SK-N-SH (cell line): ENCODE results near the gene COPZ1. TPM values are rescaled to one million over a fixed set of nuclear protein-coding genes. Genes with fewer than 3 reads are reported as not detected.
A peak's percentile ranks its signal among the peaks of the same experiment; 100 is the strongest.

Source experiments
- CTCF ChIA-PET: fragments of 300-600, 350-600 bp; formaldehyde crosslinking; extraction: SDS; loops from one replicate; lab custom pipeline; 2021; lab: Yijun Ruan, JAX
- POLR2A ChIA-PET: fragments of 350-600 bp; sonication (Branson Sonifier 250); formaldehyde crosslinking; extraction: SDS; loops from one replicate; lab custom pipeline; 2020; ENCODE audit warnings: antibody characterized with exemption, inconsistent platforms; lab: Yijun Ruan, JAX
- DNase-seq: peaks from one replicate; pipeline ENCODE4 v3.0.0; 2012
- H2AFZ ChIP-seq: fragments of 200-600 bp; sonication (generic); 2 replicates; pipeline ENCODE4 v1.8.1; 2016; ENCODE audit warnings: antibody characterized with exemption, mild to moderate bottlenecking, low read depth
- H3F3A ChIP-seq: fragments of 200-600 bp; sonication (generic); replicated peaks from 2 replicates; pipeline ENCODE3; 2016; ENCODE audit warnings: antibody characterized with exemption, mild to moderate bottlenecking; ENCODE audit not compliant: insufficient read depth
- H3K27ac ChIP-seq, 2 experiments: fragments of 200-500 bp in 1 of 2; fragments of 200-600 bp in 1 of 2; sonication (Bioruptor generic) in 1 of 2; sonication (generic), shearing (Covaris generic) in 1 of 2; 2 replicates each; pipeline versions ENCODE4 v1.5.1 to v1.6.1; 2014 to 2016; ENCODE audit warnings: low read depth in 2 of 2, inconsistent platforms in 1 of 2, low read length in 1 of 2, mild to moderate bottlenecking in 1 of 2, mixed read lengths in 1 of 2
- H3K27me3 ChIP-seq: fragments of 200-600 bp; sonication (generic), shearing (Covaris generic); 2 replicates; pipeline ENCODE4 v1.6.1; 2016; ENCODE audit warnings: mixed run types; ENCODE audit not compliant: insufficient read depth
- H3K36me3 ChIP-seq, 2 experiments: fragments of 200-500 bp in 1 of 2; fragments of 200-600 bp in 1 of 2; sonication (Bioruptor generic) in 1 of 2; sonication (generic) in 1 of 2; replicated peaks in 1 of 2; 2 replicates each; pipeline versions ENCODE3 to v1.5.1; 2014 to 2016; ENCODE audit warnings: low read length in 1 of 2, mild to moderate bottlenecking in 1 of 2; ENCODE audit not compliant: insufficient read depth in 2 of 2, control insufficient read depth in 1 of 2
- H3K4me1 ChIP-seq, 2 experiments: fragments of 200-500 bp in 1 of 2; fragments of 200-600 bp in 1 of 2; sonication (Bioruptor generic) in 1 of 2; sonication (generic), shearing (Covaris generic) in 1 of 2; 2 replicates each; pipeline versions ENCODE4 v1.5.1 to v1.6.1; 2014 to 2016; ENCODE audit warnings: low read depth in 1 of 2, low read length in 1 of 2, mixed run types in 1 of 2; ENCODE audit not compliant: insufficient read depth in 2 of 2, control insufficient read depth in 1 of 2
- H3K4me2 ChIP-seq: fragments of 200-600 bp; sonication (generic), shearing (Covaris generic); 2 replicates; pipeline ENCODE4 v1.6.1; 2017; ENCODE audit warnings: mixed run types
- H3K4me3 ChIP-seq, 2 experiments: fragments of 200-500 bp in 1 of 2; fragments of 200-600 bp in 1 of 2; sonication (Bioruptor generic) in 1 of 2; sonication (generic), shearing (Covaris generic) in 1 of 2; 2 replicates each; pipeline versions ENCODE4 v1.5.1 to v1.8.1; 2014 to 2016; ENCODE audit warnings: low read depth in 2 of 2, inconsistent platforms in 1 of 2, low read length in 1 of 2, mild to moderate bottlenecking in 1 of 2, mixed read lengths in 1 of 2, moderate library complexity in 1 of 2
- H3K79me2 ChIP-seq: fragments of 200-600 bp; sonication (generic); 2 replicates; pipeline ENCODE4 v1.8.1; 2017; ENCODE audit warnings: mild to moderate bottlenecking; ENCODE audit not compliant: insufficient read depth
- H3K9ac ChIP-seq: fragments of 200-600 bp; sonication (generic); 2 replicates; pipeline ENCODE4 v1.6.1; 2017; ENCODE audit warnings: mixed run types
- H3K9me2 ChIP-seq: fragments of 200-600 bp; sonication (generic); 2 replicates; pipeline ENCODE4 v1.6.1; 2017; ENCODE audit warnings: mixed run types
- H3K9me3 ChIP-seq: fragments of 200-600 bp; sonication (generic); 2 replicates; pipeline ENCODE4 v1.6.1; 2017; ENCODE audit warnings: mixed run types, mild to moderate bottlenecking, moderate library complexity
- H4K20me1 ChIP-seq: fragments of 200-600 bp; sonication (generic); 2 replicates; pipeline ENCODE4 v1.6.1; 2017; ENCODE audit warnings: mild to moderate bottlenecking, mixed run types; ENCODE audit not compliant: insufficient read depth
- CTCF ChIP-seq: fragments of 200-600 bp; sonication (generic); IDR thresholded peaks from 2 replicates; pipeline ENCODE4 v1.6.1; 2017; ENCODE audit warnings: antibody characterized with exemption, mild to moderate bottlenecking, moderate library complexity
- ELF1 ChIP-seq: IDR thresholded peaks from 2 replicates; pipeline ENCODE4 v1.4.0; 2012
- EP300 ChIP-seq, 2 experiments: IDR thresholded peaks; 2 replicates each; pipeline versions ENCODE4 v1.4.0 to v1.6.1; 2012; ENCODE audit warnings: borderline replicate concordance in 1 of 2, low read depth in 1 of 2, low read length in 1 of 2
- EZH2phosphoT487 ChIP-seq: fragments of 200-600 bp; sonication (generic); IDR thresholded peaks from 2 replicates; pipeline ENCODE4 v1.6.1; 2017; ENCODE audit warnings: low read depth, mixed run types, mild to moderate bottlenecking, antibody characterized with exemption, moderate library complexity, borderline replicate concordance
- FOXJ3 ChIP-seq: sonication (generic); formaldehyde crosslinking; IDR thresholded peaks from 2 replicates; pipeline ENCODE4 v1.5.1; 2020; ENCODE audit warnings: mild to moderate bottlenecking, missing genetic modification reagents
- FOXM1 ChIP-seq: IDR thresholded peaks from 2 replicates; pipeline ENCODE4 v1.4.0; 2012; ENCODE audit warnings: low read depth, mild to moderate bottlenecking
- GABPA ChIP-seq: IDR thresholded peaks from 2 replicates; pipeline ENCODE4 v1.4.0; 2012; ENCODE audit warnings: low read depth, mild to moderate bottlenecking
- GATA2 ChIP-seq: sonication (generic); formaldehyde crosslinking; IDR thresholded peaks from 2 replicates; pipeline ENCODE4 v1.5.0; 2020; ENCODE audit warnings: mild to moderate bottlenecking, missing genetic modification reagents
- IRF3 ChIP-seq: fragments of 150-350 bp; IDR thresholded peaks from 2 replicates; pipeline ENCODE4 v1.6.1; 2016; ENCODE audit warnings: mild to moderate bottlenecking, low read depth, low read length
- JUND ChIP-seq: IDR thresholded peaks from 2 replicates; pipeline ENCODE4 v1.4.0; 2012
- MAX ChIP-seq: IDR thresholded peaks from 2 replicates; pipeline ENCODE4 v1.4.0; 2012; ENCODE audit warnings: low read depth
- MEF2A ChIP-seq: IDR thresholded peaks from 2 replicates; pipeline ENCODE4 v1.4.0; 2012; ENCODE audit warnings: low read depth, borderline replicate concordance
- MXI1 ChIP-seq: IDR thresholded peaks from 2 replicates; pipeline ENCODE4 v1.6.1; 2012; ENCODE audit warnings: mild to moderate bottlenecking, low read depth, low read length, improper control_type of control experiment
- RAD21 ChIP-seq: IDR thresholded peaks from 2 replicates; pipeline ENCODE4 v1.6.1; 2012; ENCODE audit warnings: mild to moderate bottlenecking, low read length
- RFX5 ChIP-seq: IDR thresholded peaks from 2 replicates; pipeline ENCODE4 v1.6.1; 2012; ENCODE audit warnings: mild to moderate bottlenecking, improper control_type of control experiment, low read length
- SIN3A ChIP-seq: IDR thresholded peaks from 2 replicates; pipeline ENCODE4 v1.6.1; 2012; ENCODE audit warnings: low read depth, mild to moderate bottlenecking, low read length, moderate library complexity, borderline replicate concordance
- SMC3 ChIP-seq: IDR thresholded peaks from 2 replicates; pipeline ENCODE4 v1.6.1; 2012; ENCODE audit warnings: low read depth, low read length, improper control_type of control experiment
- TAF1 ChIP-seq: IDR thresholded peaks from 2 replicates; pipeline ENCODE4 v1.6.1; 2012; ENCODE audit warnings: low read depth, mild to moderate bottlenecking, low read length, moderate library complexity, borderline replicate concordance
- TCF12 ChIP-seq: IDR thresholded peaks from 2 replicates; pipeline ENCODE4 v1.4.0; 2012
- USF2 ChIP-seq: fragments of 150-350 bp; IDR thresholded peaks from 2 replicates; pipeline ENCODE4 v1.6.1; 2017; ENCODE audit warnings: antibody characterized with exemption, low read length, low read depth, borderline replicate concordance
- ZBTB33 ChIP-seq: IDR thresholded peaks from 2 replicates; pipeline ENCODE4 v1.4.0; 2012; ENCODE audit warnings: low read depth, borderline replicate concordance
- WGBS: methylation state at CpG from one replicate; pipeline ENCODE4 v1.1.6; 2017; ENCODE audit warnings: low lambda C conversion rate; 5-methylcytosine and 5-hydroxymethylcytosine counted together
- polyA plus RNA-seq, 3 experiments: library from polyadenylated mRNA; depleted of rRNA; stranded (reverse); fragments of >200 nt; gene quantifications; 2 replicates each; pipeline ENCODE4 v1.2.3, GENCODE V29; 2012

Gene COPZ1
- polyA plus RNA-seq, 1 of the 3 experiments (the other 2 are of a cell fraction), result 111 TPM

GRCh38 chr12:54357506-54358190, 32.7 kb downstream of the COPZ1 start (continued):
- TF ChIP-seq GATA2 (CRISPR knock-in tag), result no peak
- no peak for TF ChIP-seq MAX
- no peak for TF ChIP-seq SMC3
- TF ChIP-seq USF2, result no peak

GRCh38 chr12:54358191-54358944, 33.4 kb downstream of the COPZ1 start:
- DNase-seq, result no peak
- Histone ChIP-seq H3K4me2 (peak overlapping the region; percentile 99), H3K27ac (peak overlapping the region; percentile 79 to 94), H3K4me1 (peaks cover 30 to 52% of the 10 kb centered on the region in 2 experiments), H3K27me3 (no peaks in the 10 kb centered on the region), H2AFZ (peak overlapping the region; percentile 98), H3K9me2 (no peaks in the 10 kb centered on the region), H3K9me3 (no peaks in the 10 kb centered on the region), H3K9ac (peak overlapping the region; percentile 95), H3K79me2 (no peaks in the 10 kb centered on the region)
- POLR2A ChIA-PET, result interaction anchor here (0.7 to 1.8 kb wide), 13 partner anchors 12 to 162 kb away, joined by 3 to 20 read pairs (median 4); partner anchors contain the start of genes CBX5, COPZ1 and HNRNPA1
- no peak for TF ChIP-seq ZBTB33
- TF ChIP-seq IRF3, result no peak
- TF ChIP-seq GATA2 (CRISPR knock-in tag), result no peak
- no peak for TF ChIP-seq CTCF
- no peak for TF ChIP-seq FOXM1
- no peak for TF ChIP-seq FOXJ3
- no peak for TF ChIP-seq SMC3
- no peak for TF ChIP-seq TCF12
- TF ChIP-seq MAX, result no peak
- TF ChIP-seq MEF2A, result no peak
- no peak for TF ChIP-seq JUND
- no peak for TF ChIP-seq RAD21
- no peak for TF ChIP-seq MXI1
- no peak for TF ChIP-seq EP300 (IDR thresholded peaks at IDR 0.05; ENCODE audit: borderline replicate concordance in 1 of 2, low read depth in 1 of 2, low read length in 1 of 2)
- no peak for TF ChIP-seq ELF1
- TF ChIP-seq RFX5, result no peak
- TF ChIP-seq GABPA, result no peak
- TF ChIP-seq SIN3A, result no peak
- no peak for TF ChIP-seq TAF1
- no peak for TF ChIP-seq EZH2phosphoT487
- TF ChIP-seq, all 33 proteins: peak for 0
- H3F3A ChIP-seq, result peaks cover 14% of the 10 kb centered on the region
- no peaks in the 10 kb centered on the region for H3K36me3 ChIP-seq
- CTCF ChIA-PET, result interaction anchor here (0.7 to 9.2 kb wide), 24 partner anchors 8 to 374 kb away, joined by 3 to 266 read pairs (median 5); partner anchors contain the start of genes COPZ1, HOXC10, HOXC5 and ZNF385A
- 37% methylated on average over 15 of the region's 15 CpGs for WGBS
- peak overlapping the region; percentile 55 to 76 for H3K4me3 ChIP-seq
- no peaks in the 10 kb centered on the region for H4K20me1 ChIP-seq
